HG03103 (cell line): ENCODE results near the gene SH3BP5L.
"Not testable (repeated sequence)": the region's sequence is repeated elsewhere in the genome, so short reads cannot be mapped to it uniquely, and the experiment has no call there.

ENCODE experiments used
- ATAC-seq: cut with Tn5 transposase; IDR thresholded peaks from one replicate; pipeline ENCODE4 v1.9.1; 2021; ENCODE audit warnings: low read depth; ENCODE audit not compliant: unreplicated experiment

Gene SH3BP5L

GRCh38 chr1:248834343-248834940 is 8.7 kb upstream of the SH3BP5L start:
- no peak for ATAC-seq

- no peak for ATAC-seq
These were observed 6.1 kb upstream of the SH3BP5L start for GRCh38 chr1:248831842-248832241.

GRCh38 chr1:248830718-248831017 is 5.0 kb upstream of the SH3BP5L start:
- ATAC-seq, result not testable (repeated sequence)

- no peak for ATAC-seq
These were observed 3.1 kb upstream of the SH3BP5L start for GRCh38 chr1:248828845-248829244.

GRCh38 chr1:248825573-248825908 is 174 bp downstream of the SH3BP5L start:
- peak; percentile 4 for ATAC-seq

GRCh38 chr1:248825136-248825535 is 579 bp downstream of the SH3BP5L start:
- no peak for ATAC-seq

- no peak for ATAC-seq
These were observed 1.0 kb downstream of the SH3BP5L start for GRCh38 chr1:248824701-248825100.

GRCh38 chr1:248824301-248824700 is 1.4 kb downstream of the SH3BP5L start:
- ATAC-seq, result no peak

GRCh38 chr1:248823517-248824001 is 2.2 kb downstream of the SH3BP5L start:
- no peak for ATAC-seq

- no peak for ATAC-seq
These were observed 3.3 kb downstream of the SH3BP5L start for GRCh38 chr1:248822148-248823032.

GRCh38 chr1:248821641-248822040 is 4.1 kb downstream of the SH3BP5L start:
- ATAC-seq, result no peak

- no peak for ATAC-seq
These were observed 4.6 kb downstream of the SH3BP5L start for GRCh38 chr1:248821101-248821500.

GRCh38 chr1:248820041-248820585 is 5.6 kb downstream of the SH3BP5L start:
- no peak for ATAC-seq

- no peak for ATAC-seq
These were observed 7.0 kb downstream of the SH3BP5L start for GRCh38 chr1:248818505-248819374.

- ATAC-seq, result no peak
These were observed 8.7 kb downstream of the SH3BP5L start for GRCh38 chr1:248817065-248817464.

- ATAC-seq, result no peak
These were observed 9.5 kb downstream of the SH3BP5L start for GRCh38 chr1:248816042-248816851.

- no peak for ATAC-seq
These were observed 10.2 kb downstream of the SH3BP5L start for GRCh38 chr1:248815407-248816034.

GRCh38 chr1:248814351-248814750 is 11.4 kb downstream of the SH3BP5L start:
- ATAC-seq, result no peak

- ATAC-seq, result no peak
These were observed 12.2 kb downstream of the SH3BP5L start for GRCh38 chr1:248813546-248813945.
